BJ (cell line): Measurements from ENCODE around the gene RGPD6. TPM values are rescaled to one million over a fixed set of nuclear protein-coding genes. Genes with fewer than 3 reads are reported as not detected.
"Not testable (repeated sequence)": the region's sequence is repeated elsewhere in the genome, so short reads cannot be mapped to it uniquely, and the experiment has no call there.

Experiments used
- CTCF ChIA-PET: fragments of 350-600 bp; formaldehyde crosslinking; extraction: SDS; loops from one replicate; lab custom pipeline; 2021; ENCODE audit warnings: antibody characterized with exemption, inconsistent platforms; lab: Yijun Ruan, JAX
- POLR2A ChIA-PET: fragments of 300-600 bp; sonication (Branson Sonifier 250); formaldehyde crosslinking; extraction: SDS; loops from one replicate; lab custom pipeline; 2021; ENCODE audit warnings: antibody characterized with exemption; lab: Charles Lee
- DNase-seq: peaks from one replicate; pipeline ENCODE4 v3.0.0-alpha.2; 2011; ENCODE audit warnings: low read depth
- H3K27me3 ChIP-seq: 2 replicates; pipeline ENCODE4 v1.6.0; 2011; ENCODE audit warnings: low read length; ENCODE audit not compliant: control insufficient read depth, insufficient read depth
- H3K36me3 ChIP-seq: 2 replicates; pipeline ENCODE4 v1.5.1; 2011; ENCODE audit warnings: low read length; ENCODE audit not compliant: control insufficient read depth, insufficient read depth
- H3K4me3 ChIP-seq: 2 replicates; pipeline ENCODE4 v1.5.1; 2011; ENCODE audit warnings: low read depth, mild to moderate bottlenecking, control low read depth, low read length
- polyA minus RNA-seq: library from RNA; depleted of rRNA, polyadenylated mRNA; stranded (reverse); fragments of >200 nt; gene quantifications from 2 replicates; pipeline ENCODE4 v1.2.3, GENCODE V29; 2011; rRNA and poly(A)+ RNA removed
- polyA plus RNA-seq: library from polyadenylated mRNA; depleted of rRNA; stranded (reverse); fragments of >200 nt; gene quantifications from 2 replicates; pipeline ENCODE4 v1.2.3, GENCODE V29; 2011; rRNA removed

The RGPD6 gene
- 4.1 and 12.6 TPM in 2 replicates for polyA plus RNA-seq
- polyA minus RNA-seq, result 13.5 and 17.1 TPM in 2 replicates

DNA sequence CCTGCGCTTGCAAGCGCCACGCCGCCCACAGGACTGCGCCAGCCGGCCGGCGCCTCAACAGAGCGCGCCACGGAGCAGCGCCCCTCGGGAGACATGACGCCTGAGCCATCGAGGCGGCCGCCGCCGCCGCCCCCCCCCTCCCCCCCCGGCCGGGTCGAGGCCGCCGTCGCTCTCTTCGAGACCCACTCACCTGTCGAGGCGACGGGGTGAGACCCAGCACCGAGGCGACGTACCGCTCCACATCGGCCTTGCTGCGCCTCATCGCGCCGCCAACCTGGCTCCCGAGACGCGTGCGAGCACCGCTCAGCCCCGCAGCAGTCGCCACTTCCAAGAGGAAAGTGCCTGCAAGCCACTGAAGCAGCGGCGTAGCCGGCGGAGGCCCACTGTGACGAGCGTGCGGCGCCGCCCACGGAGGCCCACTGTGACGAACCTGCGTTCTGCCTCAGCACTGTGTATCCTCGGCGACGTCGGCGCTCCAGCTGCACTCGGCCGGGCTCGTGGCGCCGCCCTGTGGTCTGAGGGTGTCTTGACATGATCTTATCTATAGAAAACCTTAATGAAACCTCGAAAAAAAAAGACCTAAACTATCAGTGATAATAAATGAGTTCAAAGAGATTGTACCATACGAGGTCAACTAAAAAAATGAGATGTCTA, at the start of gene RGPD6:
RGPD6 (minus strand) TSS at position 460 of the 654 bp plus-strand sequence; CDS start at position 262, 198 bp downstream.
- CTCF ChIA-PET, DNase-seq, POLR2A ChIA-PET, H3K36me3 ChIP-seq, H3K27me3 ChIP-seq: not testable (repeated sequence)
- peak within 1 kb of the TSS; percentile 18; the same call in 1 of the 2 replicates for H3K4me3 ChIP-seq

DNA sequence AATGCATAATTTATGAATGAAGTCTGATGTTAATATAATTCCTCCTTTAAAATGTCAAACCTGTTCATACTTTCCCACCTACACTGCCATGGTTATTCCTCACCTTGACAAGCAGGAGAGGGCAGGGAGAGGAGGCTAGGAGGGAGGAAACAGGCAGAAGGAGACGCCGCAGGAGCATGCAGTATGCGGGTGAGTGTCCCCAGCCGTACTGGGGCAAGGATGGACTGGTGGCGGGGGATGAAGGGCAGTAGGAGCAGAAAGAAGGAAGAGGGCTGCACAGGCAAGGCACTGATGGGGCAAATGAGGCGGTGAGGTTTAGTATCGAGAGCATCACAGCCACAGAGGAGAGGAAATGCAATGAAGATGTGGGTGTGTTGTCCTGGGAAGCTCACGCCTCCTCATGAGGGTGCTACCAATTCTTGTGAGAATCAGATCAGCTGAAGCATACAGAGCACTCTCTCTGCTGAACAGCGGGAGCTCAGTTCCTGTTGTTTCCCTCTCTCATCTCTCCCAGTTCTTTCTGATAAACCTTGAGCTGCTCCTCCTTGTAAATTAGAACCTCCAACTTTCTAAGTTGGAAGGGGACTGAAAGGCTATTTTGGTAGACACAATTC, 42.4 kb upstream of the RGPD6 start:
- POLR2A ChIA-PET, CTCF ChIA-PET, H3K4me3 ChIP-seq, H3K36me3 ChIP-seq, DNase-seq, H3K27me3 ChIP-seq: not testable (repeated sequence)

DNA sequence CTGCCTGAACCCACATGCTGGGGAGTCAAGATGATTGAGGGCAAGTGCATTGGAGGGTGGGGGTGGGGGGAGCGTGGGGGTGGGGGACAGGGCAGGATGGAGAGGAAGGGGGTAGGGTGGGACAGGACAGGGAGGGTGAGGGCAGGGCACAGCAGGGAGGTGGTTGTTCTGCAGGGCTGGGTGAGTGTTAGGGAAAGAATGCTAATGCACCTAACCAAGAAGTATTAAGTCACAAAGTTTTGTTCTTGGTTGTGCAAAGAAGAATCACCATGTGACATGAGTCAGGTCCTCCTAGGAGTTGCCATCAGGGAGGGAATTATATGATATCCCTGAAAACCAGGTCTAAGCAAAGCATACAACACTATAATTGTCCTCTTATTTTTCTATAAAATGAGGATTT, 36.9 kb upstream of the RGPD6 start:
- DNase-seq, POLR2A ChIA-PET, H3K4me3 ChIP-seq, H3K27me3 ChIP-seq, CTCF ChIA-PET, H3K36me3 ChIP-seq: not testable (repeated sequence)

DNA sequence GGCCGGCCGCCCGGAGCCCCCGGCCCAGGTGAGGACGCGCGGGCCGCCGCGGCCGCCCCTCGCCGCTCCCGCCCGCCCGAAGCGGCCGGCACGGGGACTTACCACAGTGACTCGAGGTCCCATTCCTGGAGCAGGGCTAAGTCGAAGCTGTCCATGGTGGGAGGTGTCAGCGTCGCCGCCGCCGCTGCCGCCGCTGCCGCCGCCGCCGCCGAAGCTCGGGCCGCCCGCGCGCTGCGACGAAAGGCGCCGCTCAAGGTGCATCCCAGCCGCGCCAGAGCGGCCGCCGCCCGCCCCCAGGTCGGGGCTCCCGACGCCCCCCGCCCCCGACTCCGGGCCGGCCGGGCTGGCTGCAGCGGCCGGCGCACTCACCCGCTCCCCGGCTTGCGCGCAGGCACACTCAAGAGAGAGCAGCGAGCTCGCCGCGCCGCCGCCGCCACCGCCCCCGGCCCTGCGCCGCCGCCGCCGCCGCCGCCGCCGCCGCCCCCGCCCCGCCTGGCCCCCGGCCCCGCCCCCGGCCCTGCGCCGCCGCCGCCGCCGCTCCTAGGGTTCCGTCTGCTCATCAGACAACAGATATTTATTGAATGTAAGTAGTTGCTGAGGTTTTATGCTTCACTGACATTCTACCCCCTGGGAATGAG, 33.7 kb upstream of the RGPD6 start:
- DNase-seq, H3K4me3 ChIP-seq, POLR2A ChIA-PET, CTCF ChIA-PET, H3K36me3 ChIP-seq, H3K27me3 ChIP-seq: not testable (repeated sequence)

DNA sequence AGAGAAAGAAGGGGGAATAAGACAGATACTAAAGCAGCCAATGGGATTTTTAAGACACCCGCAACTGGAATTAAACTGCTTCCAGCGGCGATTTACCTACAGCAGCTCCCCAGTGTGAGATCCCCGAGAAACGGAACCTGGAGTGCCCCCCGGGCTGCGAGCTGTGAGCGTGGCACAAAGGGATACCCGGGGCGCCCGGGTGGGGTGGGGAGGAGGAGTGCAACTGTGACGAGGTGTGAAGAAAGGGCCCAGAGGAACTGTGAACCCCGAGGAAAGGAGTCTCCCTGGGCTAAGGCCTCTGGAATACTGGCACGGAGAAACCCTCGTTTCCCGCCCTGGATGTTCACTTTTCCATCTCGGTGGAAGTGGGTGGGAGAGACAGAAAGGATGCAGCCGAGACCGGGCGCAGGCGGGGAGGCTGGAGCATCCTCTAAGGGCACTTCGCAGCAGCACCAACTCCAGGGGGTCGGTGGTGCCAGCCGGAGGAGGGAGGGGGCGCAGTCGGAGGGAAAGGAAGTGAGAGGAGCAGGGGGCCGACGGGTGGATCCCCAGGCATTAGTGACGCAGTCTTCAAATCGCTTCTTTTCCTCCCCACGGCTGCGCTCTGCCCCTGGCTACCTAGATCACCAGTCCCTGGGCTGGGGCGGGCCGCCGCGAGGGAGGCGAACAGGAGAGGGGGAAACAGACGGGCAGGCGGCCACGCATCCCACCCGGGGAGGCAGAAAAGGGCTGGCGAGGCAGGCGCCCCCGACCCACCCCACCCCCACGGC, 33.0 kb upstream of the RGPD6 start:
- H3K36me3 ChIP-seq, H3K4me3 ChIP-seq, H3K27me3 ChIP-seq, CTCF ChIA-PET, DNase-seq, POLR2A ChIA-PET: not testable (repeated sequence)

DNA sequence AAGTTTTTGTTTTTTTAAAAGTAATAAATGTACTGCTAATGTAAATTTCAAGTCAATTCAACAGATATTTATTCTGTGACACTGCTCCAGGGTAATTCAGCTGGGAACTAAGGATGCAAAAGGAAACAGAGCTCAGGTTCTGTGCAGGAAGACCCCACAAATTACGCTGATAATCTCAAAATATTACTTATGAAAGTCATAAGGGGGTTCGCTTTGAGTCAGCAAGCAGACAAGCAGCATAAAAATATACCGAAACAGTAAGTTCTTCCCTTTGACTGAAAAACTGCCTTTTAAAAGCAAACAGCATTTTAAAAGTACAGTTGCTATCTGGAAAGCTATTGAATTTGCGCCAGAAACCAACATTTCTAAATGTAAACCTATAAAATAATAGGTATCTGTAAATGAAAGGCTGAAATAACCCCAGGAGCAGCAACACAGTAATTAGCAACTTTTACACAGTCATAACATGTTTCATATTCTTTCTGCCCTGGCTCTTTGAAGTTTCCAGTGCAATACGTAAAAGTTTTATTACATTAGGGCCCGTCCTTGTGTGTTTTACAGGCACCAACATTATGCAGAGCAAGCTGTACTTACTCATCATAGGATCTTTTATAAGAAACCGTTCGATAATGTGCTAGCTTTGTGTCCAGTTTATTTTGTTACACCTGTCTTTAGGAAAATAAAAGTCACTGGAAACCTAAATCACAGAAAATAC, 31.9 kb upstream of the RGPD6 start:
- CTCF ChIA-PET, POLR2A ChIA-PET, H3K36me3 ChIP-seq, H3K27me3 ChIP-seq, H3K4me3 ChIP-seq, DNase-seq: not testable (repeated sequence)

DNA sequence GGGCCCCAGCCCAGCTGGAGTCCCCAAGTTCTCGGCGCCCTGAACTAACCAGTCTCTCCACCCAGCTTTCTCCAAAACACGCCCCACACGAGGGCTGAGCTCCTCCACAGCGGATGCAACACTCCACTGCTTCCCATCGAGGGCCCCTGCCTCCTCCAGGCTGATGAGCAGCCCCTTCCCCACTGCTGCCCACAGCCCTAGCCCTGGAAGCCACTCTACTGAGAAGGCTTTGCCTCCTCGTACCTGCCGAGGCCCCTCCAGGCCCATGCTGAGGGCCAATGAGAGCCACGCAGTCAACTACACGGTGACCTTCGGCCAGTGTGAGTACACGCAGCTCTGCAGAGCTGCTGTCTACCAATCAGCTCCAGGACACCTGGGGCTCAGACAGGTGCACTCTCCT, 28.0 kb upstream of the RGPD6 start:
- POLR2A ChIA-PET, result not testable (repeated sequence)

DNA sequence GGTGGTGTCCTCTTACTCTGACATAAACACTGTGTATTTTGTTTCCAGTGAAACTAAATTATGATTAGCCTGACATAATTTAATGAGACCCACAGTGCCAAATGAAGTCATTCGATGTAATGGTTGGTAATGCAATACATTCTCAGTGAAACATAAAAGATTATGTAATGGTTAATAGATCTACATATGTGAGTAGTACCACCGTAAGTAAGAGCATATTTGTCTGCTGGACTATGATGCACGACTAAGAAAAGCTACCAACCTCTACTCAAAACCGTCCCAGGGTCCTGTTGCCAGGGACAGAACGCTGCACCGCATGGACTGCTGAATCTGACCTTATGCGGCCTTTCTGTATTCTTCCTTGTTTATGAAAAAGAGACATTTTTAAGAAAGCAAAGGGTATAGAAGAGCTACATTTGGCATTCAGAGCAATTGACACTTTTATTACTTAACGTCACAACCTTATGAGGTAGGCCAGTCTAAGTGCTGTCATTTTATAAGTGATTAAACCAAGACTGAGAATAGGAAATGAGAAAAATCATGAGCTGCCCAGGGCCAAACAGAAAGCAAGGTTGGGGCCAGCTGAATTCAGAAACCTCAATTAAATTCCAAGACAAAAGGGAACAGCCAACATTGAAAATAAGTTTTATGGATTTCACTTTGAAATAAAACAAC, 27.0 kb upstream of the RGPD6 start:
- CTCF ChIA-PET, DNase-seq, H3K27me3 ChIP-seq, POLR2A ChIA-PET, H3K36me3 ChIP-seq, H3K4me3 ChIP-seq: not testable (repeated sequence)

More for the DNA sequence above, 28.0 kb upstream of the RGPD6 start:
- DNase-seq, CTCF ChIA-PET, H3K4me3 ChIP-seq, H3K36me3 ChIP-seq, H3K27me3 ChIP-seq: not testable (repeated sequence)

DNA sequence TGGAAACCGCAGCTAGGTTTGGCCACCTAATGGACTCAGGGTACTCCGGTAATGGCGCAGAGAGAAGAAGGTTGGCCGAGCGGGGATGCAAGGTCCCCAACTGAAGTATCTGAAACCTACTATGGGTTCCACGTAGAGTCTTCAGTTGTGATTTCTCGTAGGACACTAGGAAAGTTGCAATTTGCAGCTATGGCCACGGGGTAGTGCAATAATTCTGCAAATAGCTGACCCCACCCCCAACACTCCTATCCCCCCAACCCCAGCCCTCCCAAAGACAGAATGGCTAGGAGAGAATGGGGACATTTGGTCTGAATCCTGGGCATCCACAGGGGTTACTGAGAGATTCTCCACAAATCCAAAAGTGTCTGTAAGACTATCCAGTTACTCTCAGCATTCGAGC, 25.1 kb upstream of the RGPD6 start:
- H3K4me3 ChIP-seq, CTCF ChIA-PET, H3K36me3 ChIP-seq, H3K27me3 ChIP-seq, POLR2A ChIA-PET, DNase-seq: not testable (repeated sequence)

DNA sequence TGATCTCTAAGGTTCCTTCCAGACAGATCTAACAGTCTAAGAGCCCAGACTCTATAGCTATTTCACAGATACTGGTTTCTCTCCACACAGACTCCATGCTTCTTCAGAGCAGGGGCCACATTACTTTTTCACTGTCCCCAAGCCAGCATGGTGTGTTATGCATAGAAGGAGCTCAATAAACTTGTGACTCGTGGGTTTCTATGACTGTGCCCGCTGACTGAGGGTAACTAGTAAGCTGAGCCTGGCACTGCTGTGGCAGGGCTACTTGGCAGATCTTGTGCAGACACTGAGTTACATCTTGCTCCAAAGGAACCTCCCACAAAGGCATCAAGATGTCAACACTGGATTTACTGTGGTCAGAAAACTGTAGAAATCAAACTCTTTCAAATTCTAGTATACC, 15.0 kb upstream of the RGPD6 start:
- POLR2A ChIA-PET, H3K27me3 ChIP-seq, DNase-seq, H3K4me3 ChIP-seq, H3K36me3 ChIP-seq, CTCF ChIA-PET: not testable (repeated sequence)

DNA sequence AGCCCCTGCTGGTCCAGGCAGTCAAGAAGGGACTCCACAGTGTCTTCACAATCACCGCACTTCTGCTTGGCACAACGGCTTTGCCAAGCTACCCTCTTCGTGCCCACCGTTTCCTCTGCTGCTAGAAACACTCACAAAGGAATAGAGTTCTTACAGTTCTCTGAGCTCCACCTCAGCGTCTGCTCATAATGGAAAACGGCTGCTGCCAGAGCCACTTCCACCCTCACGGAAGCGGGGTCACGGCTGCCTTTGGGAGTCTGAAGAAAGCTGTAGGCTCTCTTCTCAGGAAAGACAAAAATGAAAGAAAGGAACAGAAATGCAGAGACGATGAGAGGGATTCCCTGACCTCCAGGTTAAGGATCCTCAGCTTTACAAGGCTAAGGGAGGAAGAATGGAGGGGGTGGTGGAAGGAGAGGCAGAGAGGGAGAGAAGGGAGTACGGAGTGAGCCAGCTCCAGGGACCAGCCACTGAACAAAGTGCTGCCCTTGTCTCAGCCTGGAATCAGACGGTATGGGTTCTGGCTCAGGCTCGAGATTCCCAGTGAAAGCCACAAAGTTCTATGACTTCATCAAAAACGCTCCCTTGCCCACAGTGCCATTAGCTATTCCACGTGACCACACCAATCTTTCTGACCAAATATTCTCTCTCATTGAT, 12.8 kb upstream of the RGPD6 start:
- POLR2A ChIA-PET, CTCF ChIA-PET: not testable (repeated sequence)

More for the DNA sequence above, 12.8 kb upstream of the RGPD6 start:
- H3K4me3 ChIP-seq, H3K27me3 ChIP-seq, DNase-seq, H3K36me3 ChIP-seq: not testable (repeated sequence)
